LNCaP clone FGC (cell line): ENCODE results near the gene COPS9.

Experiments used
- DNase-seq: peaks from one replicate; pipeline ENCODE4 v3.0.0-alpha.2; 2011; ENCODE audit warnings: low read depth
- H3K4me3 ChIP-seq: 2 replicates; pipeline ENCODE4 v1.5.1; 2011; ENCODE audit warnings: mild to moderate bottlenecking, low read depth, low read length, control low read depth
- TF ChIP-seq, protein P1 (sequence below): IDR thresholded peaks from 2 replicates; pipeline ENCODE4 v1.5.1; 2012; ENCODE audit warnings: mild to moderate bottlenecking; ENCODE audit not compliant: control insufficient read depth, insufficient read depth; ENCODE audit errors: extremely low read depth

The COPS9 gene

DNA sequence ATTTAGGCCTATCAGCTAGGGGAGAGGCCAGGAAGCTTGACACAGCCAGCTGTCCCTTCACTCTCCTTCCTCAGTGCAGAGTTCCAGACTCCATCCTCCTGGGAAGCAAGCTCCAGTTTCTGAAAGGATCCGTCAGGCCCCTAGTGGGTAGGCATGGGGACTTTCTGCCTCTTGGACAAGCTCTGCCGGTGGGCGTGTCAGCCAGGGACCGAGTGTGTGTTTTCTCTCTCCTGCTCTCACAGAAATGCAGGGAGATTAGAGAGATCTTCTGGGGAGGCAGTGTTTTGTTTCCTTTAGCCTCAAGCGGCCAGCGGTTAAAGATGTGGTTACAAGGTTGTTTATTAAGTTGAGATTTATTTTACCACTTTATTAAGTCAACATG, 34.2 kb upstream of the COPS9 start:
- TF ChIP-seq, protein P1, sequence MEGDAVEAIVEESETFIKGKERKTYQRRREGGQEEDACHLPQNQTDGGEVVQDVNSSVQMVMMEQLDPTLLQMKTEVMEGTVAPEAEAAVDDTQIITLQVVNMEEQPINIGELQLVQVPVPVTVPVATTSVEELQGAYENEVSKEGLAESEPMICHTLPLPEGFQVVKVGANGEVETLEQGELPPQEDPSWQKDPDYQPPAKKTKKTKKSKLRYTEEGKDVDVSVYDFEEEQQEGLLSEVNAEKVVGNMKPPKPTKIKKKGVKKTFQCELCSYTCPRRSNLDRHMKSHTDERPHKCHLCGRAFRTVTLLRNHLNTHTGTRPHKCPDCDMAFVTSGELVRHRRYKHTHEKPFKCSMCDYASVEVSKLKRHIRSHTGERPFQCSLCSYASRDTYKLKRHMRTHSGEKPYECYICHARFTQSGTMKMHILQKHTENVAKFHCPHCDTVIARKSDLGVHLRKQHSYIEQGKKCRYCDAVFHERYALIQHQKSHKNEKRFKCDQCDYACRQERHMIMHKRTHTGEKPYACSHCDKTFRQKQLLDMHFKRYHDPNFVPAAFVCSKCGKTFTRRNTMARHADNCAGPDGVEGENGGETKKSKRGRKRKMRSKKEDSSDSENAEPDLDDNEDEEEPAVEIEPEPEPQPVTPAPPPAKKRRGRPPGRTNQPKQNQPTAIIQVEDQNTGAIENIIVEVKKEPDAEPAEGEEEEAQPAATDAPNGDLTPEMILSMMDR, result no peak
- DNase-seq, result no peak
- H3K4me3 ChIP-seq, result no peak overlapping the region

DNA sequence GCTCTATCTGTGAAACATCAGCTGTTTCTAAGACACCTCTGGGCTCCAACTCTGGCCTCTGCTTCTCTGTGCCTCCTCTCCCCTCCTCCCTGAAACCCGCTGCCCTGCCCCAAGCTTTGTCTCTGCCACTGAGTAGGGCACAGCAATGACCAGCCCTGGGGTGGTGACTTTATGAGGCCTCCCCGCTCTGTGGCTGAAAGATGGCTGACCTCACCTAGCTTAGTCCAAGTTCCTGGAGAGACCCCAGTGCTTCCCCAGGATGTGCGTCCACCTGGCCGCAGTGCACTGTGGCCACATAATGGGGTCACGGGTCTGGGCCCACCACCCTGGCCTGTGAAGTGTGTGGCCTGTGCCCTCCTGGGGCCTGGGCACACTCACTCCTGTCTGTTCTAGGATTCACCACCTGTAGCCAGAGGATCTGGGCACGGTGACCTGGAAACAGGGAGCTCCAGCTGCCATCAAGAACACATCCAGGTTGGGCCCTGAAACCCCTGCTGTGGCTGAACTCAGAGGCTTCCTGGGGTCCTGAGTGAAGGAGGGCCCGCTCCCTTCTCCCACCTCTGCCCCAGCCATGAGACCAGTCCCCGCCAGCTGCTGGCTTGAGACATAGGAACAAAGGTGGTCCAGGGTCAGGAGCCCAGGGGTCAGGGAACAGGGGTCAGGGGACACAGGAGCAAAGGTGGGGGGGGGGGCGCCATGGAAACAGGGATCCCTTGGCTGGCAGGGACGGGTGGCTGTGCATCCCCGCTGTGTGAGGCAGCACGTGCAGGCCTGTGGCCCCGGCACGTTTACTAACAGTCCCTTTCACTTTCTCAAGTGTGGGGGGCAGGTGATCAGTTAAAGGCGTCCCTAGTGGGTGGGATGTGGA, 33.6 kb upstream of the COPS9 start:
- H3K4me3 ChIP-seq, result no peak overlapping the region
- TF ChIP-seq, protein P1, result no peak
- DNase-seq, result no peak

DNA sequence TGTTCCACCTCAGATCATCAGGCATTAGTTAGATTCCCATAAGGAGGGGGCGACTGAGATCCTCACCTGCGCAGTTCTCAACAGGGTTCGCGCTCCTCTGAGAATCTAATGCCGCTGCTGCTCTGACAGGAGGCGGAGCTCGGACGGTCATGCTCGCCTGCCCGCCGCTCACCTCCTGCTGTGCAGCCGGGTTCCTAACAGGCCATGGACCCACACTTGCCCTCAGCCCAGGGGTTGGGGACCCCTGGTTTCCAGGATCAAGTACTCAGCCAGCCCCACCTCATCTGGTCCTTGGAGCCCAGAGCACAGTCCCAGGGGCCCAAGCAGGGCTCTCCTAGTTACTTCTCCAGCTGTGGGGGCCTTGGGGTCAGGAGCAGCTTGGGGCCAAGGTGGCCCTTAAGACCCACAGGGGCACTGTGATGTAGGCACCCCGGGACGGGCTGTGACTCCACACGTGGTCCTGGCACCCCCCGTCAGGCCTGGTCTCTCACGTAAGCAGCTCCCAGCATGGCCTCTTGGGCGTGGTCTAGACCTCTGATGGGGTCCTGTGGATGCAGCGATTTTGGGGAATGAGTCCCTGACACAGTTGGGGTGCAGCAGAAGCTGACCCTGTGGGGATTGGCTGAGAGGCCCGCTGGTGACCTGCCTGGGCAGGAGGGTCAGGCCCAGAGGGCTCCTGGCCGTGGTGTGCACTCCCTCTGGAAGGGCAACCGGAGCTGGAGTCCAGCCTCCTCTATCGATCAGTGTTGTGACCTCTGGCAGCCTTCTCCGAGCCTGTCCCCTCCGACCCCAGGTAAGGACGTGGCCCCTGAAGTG, 32.6 kb upstream of the COPS9 start:
- no peak overlapping the region for H3K4me3 ChIP-seq
- TF ChIP-seq, protein P1, result no peak
- no peak for DNase-seq

DNA sequence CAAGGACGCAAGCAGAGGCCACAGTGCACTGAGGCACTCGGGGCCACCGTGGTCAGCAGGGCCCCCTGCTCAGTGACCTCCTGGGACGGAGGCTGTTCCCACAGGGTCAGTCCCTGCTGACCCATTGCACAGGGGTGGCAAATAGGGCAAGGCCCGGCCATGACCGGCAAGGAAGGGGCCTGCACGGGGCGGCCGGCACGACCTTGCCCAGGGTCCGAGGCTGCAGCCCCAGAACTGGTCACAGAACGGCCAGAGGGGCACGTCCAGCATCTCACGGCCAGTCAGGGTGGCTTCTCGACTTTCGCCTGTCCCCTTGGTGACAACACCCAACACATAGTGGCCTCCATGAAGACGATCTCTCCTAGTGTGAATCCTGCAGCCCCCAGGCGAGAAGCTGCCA, 31.9 kb upstream of the COPS9 start:
- H3K4me3 ChIP-seq, result no peak overlapping the region
- no peak for DNase-seq
- TF ChIP-seq, protein P1, result no peak

DNA sequence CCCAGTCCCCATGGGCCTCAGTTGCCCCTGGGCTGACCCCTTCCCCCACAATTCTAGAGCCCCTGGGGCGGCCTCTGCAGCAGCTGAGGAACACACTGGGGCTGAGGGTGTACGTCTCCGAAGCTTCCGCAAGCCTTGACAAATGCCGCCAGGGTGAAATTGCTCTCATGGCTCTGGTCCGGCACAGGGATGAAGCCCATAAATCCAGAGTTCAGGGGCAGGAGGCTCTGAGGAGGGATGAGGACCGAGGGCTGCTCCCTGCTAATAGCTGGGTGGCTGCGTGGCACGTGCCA, 31.4 kb upstream of the COPS9 start:
- H3K4me3 ChIP-seq, result no peak overlapping the region
- no peak for DNase-seq
- TF ChIP-seq, protein P1, result no peak

DNA sequence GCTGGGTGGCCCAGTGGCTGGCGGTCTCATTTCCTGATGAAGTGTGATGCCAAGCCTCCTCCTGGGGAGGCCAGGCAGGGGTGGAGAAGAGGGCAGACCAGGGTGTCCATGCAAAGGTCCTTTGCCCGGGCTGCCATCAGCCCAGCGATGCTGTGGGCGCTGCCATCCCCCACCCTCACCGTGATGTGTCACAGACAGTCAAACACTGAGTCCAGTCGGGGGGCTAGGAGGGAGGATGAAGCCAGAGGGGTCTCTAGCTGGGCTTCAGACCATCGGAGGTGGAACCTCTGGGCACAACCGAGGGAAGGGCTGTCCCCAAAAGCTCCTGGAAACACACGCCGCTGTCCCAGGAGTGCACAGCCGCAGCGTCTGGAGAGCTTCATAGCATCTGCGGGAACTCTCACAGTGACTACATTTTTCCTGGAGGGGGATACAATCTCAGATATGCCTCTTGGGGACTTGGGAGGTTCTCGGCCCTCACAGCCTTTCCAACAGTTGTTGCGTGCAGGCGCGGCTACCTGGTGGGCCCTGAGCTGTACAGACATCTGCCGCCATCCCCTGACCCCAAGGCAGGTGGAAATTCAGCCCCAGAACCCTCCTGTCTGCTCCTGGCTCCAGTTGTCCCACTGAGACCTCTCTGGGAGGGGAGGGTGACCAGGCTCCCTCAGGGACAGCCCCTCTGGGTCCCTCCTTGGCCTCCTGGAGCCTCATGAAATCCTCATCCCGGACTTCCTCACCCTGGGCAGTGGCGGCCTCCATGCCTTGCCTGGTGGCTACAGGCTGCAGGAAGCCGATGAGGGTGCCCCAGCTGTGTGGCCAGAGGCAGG, 30.9 kb upstream of the COPS9 start:
- DNase-seq, result no peak
- TF ChIP-seq, protein P1, result no peak
- no peak overlapping the region for H3K4me3 ChIP-seq
